GM19238 (cell line): ENCODE data around the gene HTR6.
"Not testable (repeated sequence)": the region's sequence is repeated elsewhere in the genome, so short reads cannot be mapped to it uniquely, and the experiment has no call there.

Source experiments
- DNase-seq: peaks from one replicate; pipeline ENCODE4 v3.0.0; 2011; ENCODE audit warnings: low spot score; ENCODE audit not compliant: insufficient read length

HTR6 gene

GRCh38 chr1:19664453-19665185 is at the start of gene HTR6:
Gene HTR6 (plus strand): TSS chr1:19664875. CDS start chr1:19665754, 879 bp downstream.
- DNase-seq = no peak

DNA sequence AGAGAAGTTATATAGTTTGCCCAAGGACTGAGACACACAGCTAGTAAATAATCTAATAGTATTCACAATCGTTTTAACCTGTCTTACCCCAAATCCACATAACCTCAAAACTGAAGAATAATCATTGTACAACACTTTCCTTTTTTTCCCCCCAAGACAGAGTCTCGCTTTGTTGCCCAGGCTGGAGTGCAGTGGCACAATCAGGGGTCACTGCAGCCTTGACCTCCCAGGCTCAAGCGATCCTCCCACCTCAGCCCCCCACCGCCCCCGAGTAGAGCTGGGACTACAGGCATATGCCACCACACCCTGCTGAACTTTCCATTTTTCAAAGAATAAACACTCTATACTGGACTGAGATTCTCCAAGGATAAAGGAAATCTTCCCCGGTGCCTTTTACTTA is 49.2 kb upstream of the HTR6 start:
- no peak for DNase-seq

- DNase-seq = no peak
Measured at GRCh38 chr1:19616489-19616888, 48.2 kb upstream of the HTR6 start.

DNA sequence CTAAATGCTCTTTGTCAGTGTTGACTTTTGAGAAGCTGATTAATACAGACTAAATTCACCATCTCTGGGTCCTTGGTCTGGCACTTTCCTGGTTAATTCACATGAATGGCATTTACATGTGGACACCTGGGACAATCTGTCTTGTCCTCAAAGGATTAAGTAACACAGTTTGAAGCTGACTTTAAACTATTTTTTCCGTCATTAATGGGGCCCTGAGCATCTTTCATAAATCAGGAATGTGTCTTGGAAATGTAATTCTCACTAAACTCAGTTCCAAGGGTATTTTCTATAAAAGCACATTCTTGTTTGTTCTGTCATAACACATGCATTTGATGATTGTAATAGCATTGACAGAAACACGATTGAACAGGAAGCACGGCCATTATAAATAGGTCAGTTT is 47.3 kb upstream of the HTR6 start:
- DNase-seq = no peak

DNA sequence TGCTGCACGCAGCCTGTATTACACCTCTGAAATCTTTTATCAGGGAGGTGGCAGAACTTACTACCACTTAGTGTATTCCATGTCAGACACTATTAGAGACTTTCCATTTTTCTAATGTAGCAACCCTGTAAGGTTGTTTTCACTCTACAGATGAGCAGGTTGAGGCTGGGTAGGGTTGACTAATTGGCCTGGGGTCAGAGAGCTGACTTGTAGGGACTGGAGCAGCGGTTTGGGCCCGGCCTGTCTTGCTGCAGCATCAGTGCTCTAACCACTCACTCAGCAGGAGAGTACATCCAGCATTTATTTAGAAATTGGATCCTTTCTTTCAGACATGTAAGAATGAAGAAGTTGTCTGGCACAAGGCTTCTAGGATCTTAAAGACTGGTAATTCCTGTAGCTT is 46.2 kb upstream of the HTR6 start:
- no peak for DNase-seq

DNA sequence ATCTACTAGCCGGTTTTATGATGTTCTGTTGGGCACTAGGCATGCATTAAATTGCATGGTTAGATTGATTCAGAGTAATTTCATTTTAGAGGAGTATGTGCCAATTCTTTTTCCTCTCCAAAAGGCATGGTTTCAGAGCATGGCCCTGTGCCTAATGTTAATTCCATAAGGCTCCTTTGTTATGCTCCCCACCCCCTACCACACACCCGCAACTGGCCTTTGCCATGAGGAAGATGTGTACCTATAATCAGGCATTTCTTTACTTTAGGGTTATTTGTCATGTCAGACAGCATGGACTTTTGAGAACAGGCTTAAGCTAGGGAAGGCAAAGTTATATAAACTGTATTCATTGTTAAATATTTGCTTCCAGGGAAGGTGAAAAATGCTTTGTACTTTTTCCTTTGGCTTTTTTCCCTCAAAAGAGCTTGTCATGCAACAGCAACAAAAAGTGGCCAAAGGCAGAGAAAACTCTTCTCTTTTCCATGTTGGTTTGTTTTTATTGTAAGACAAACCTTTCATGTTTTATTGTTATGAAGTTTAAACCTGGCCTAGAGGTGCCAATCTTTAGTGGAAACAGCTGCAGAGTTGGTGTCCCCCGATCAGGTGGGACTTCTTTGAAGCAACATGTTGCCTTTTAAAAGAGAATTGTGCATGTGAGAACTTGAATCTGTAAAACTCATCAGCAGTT is 44.8 kb upstream of the HTR6 start:
- no peak for DNase-seq

GRCh38 chr1:19620786-19621185 is 43.9 kb upstream of the HTR6 start:
- DNase-seq = no peak

DNA sequence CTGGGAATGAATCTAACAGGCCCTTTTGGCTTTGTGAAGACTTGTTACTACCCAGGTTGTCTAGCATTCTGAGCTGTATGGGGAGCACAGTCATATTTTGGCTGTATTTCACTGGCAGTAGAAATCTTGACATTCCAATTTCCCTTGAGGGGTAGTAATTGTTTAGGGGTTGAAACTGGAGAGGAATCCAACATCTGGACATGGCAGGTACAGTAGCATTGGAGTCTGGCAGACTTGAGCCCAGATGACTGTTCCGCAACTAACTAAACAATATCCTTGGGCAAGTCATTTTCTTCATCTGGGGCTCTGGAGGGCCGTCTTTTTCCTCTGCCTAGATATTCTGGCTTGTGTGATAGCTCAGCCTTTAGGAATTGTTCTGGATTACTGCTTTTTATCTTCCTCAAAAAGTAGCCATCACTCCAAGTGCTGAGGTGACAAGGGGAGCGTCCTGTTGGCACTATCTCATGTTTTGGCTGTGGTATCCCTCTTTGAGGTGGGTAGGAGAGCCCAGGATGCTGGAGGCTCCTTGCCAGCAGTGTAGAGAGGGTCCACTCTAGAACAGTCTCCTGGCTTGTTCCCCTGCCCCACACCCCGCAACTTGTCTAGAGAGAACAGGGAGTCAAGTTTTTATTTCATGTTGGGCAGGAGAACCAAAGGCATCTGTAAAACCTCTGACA is 43.3 kb upstream of the HTR6 start:
- no peak for DNase-seq

- DNase-seq = no peak
Measured at GRCh38 chr1:19622204-19622603, 42.5 kb upstream of the HTR6 start.

DNA sequence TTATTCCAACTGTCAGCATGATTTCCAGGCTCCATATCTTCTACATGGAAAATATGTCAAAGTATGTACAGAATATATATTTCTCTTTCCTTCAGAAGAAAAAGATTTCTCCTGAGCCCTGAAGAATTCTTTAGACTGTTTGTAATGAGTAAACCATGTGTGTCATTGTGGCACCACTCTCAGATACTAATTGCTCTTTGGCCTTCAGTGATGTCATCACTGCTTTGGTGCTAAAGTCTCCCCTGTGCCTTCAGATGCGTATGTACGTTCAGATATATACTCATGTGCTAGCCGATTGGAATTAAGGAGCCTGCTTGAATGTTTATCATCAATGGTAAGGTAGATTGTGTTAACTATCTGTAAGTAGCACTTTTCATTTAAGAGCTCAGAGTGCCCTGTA is 41.2 kb upstream of the HTR6 start:
- no peak for DNase-seq

GRCh38 chr1:19625291-19625937 is 39.3 kb upstream of the HTR6 start:
- no peak for DNase-seq

GRCh38 chr1:19628879-19629278 is 35.8 kb upstream of the HTR6 start:
- DNase-seq = no peak

GRCh38 chr1:19629357-19629756 is 35.3 kb upstream of the HTR6 start:
- DNase-seq = no peak

DNA sequence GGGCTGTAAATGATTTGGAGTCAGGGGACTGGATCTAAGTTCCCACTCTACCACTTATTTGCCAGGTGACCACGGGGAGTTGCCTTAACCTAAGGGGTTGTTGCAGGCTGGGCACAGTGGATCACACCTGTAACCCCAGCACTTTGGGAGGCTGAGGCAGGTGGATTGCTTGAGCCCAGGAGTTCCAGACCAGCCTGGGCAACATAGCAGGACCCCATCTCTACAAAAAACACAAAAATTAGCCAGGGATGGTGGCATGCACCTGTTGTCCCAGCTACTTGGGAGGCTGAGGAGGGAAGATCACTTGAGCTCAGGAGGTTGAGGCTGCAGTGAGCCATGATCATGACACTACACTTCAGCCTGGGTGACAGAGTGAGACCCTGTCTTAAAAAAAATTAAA is 34.5 kb upstream of the HTR6 start:
- DNase-seq = not testable (repeated sequence)

GRCh38 chr1:19630720-19631395 is 33.8 kb upstream of the HTR6 start:
- no peak for DNase-seq

- DNase-seq = no peak
Measured at GRCh38 chr1:19632211-19632610, 32.5 kb upstream of the HTR6 start.

DNA sequence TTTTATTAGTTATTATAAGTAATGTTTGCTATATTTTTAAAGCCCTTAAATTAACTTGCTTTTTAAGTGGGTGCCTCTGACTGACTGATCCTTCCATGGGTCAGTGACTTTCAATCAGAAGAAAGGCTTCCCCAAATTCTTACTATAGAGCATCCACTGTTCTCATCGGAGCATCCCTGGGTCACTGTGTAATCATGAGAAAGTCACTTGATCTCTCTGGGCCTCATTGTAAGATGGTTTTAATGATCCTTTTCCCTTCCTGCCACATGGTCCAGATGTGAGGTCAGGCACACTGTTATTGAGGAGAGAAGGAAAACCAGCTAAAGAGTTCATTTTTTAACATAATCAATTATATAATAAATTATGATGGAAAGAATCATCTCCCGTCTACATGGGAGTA is 31.6 kb upstream of the HTR6 start:
- no peak for DNase-seq

DNA sequence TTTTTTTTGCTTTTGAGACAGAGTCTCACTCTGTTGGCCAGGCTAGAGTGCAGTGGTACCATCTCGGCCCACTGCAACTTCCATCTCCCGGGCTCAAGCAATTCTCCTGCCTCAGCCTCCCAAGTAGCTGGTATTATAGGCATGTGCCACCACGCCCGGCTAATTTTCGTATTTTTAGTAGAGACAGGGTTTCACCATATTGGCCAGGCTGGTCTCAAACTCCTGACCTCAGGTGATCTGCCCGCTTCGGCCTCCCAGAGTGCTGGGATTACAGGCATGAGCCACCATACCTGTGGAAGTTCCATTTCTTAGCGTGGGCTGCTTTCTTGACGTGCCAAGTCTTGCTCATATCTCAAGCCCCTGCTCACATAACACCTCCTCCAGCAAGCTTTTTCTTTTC is 29.6 kb upstream of the HTR6 start:
- not testable (repeated sequence) for DNase-seq

GRCh38 chr1:19635646-19636045 is 29.0 kb upstream of the HTR6 start:
- no peak for DNase-seq

DNA sequence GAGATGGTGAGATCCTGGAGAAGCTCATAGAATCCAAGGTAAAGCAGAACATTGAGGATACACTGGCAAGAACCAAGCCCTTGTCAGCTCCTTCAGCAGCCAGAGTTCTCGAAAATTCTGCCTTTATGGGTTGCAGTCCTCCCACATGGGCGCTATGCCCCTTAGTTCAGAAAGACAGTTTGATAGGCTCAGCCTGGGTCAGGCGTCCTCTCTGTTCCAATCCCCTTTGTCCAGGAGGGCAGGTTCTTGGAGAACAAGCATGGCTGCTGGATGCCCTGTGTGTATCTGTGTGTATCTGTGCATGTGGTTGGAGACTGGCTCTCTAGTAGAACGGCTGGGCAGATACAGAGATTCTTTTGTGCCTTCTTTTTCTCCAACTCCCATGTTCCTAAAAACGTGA is 28.6 kb upstream of the HTR6 start:
- no peak for DNase-seq

DNA sequence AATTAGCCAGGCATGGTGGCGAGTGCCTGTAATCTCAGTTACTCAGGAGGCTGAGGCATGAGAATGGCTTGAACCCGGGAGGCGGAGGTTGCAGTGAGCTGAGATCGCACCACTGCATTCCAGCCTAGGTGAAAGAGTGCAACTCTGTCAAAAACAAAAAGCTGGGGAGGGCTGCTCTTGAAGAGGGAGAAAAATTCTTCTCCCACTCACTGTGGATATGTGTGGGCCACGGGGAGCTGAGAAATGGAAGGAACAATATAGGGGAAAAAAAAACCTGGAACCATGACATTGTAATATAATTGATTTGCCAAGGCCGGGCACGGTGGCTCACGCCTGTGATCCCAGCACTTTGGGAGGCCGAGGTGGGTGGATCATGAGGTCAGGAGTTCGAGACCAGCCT is 27.9 kb upstream of the HTR6 start:
- not testable (repeated sequence) for DNase-seq

DNA sequence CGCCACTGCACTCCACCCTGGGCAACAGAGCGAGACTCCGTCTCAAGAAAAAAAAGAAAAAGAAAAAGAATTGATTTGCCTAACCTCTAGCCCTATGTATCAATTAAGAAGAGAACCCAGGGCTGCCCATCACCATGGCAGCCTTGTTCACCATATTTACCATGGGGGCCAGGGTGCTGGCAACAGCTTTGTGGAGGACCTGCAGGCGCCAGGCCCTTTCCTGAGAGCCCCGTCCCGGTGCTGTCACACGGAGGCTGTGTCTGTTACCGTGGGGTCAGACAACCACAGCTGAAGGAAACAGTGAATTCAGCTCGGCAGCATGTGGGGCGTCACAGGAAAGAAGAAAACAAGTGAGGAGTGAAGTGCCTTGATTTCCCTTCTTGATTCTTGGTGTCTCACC is 27.1 kb upstream of the HTR6 start:
- no peak for DNase-seq
